Measurements from ENCODE around the gene SIGLEC1. TPM values are rescaled to one million over a fixed set of nuclear protein-coding genes. Genes with fewer than 3 reads are reported as not detected.

The SIGLEC1 gene
- total and polyA plus RNA-seq, 12 donors: 1.3 to 22.4 (median 2.8) TPM

- H3K27ac ChIP-seq: peak overlapping the region; percentile 36 to 96 (median 67)
- WGBS, 2 donors: 89% methylated on average over 5 of the region's 5 CpGs
- TF ChIP-seq CTCF (IDR thresholded peaks at IDR 0.05): no peak
- H3K9me3 ChIP-seq: no peaks in the 10 kb centered on the region
- peaks cover 0 to 61% (median 10%) of the 10 kb centered on the region in 7 donors for H3K27me3 ChIP-seq
- no peak for DNase-seq
- H3K4me3 ChIP-seq: no peak overlapping the region
- intact Hi-C loops (cut with DNase I): no loop called here
- H3K36me3 ChIP-seq: no peaks in the 10 kb centered on the region
- peaks cover 12 to 60% (median 47%) of the 10 kb centered on the region in 9 donors for H3K4me1 ChIP-seq
- ATAC-seq: no peak
Observed at GRCh38 chr20:3728354-3728753, 16.0 kb upstream of the SIGLEC1 start.

GRCh38 chr20:3727401-3728021 lies 15.1 kb upstream of the SIGLEC1 start:
- 34 to 44% methylated on average over 11 of the region's 11 CpGs for WGBS, 2 donors
- H3K9me3 ChIP-seq: no peaks in the 10 kb centered on the region
- peaks cover 12 to 60% (median 47%) of the 10 kb centered on the region in 9 donors for H3K4me1 ChIP-seq
- H3K27me3 ChIP-seq: peaks cover 0 to 53% (median 10%) of the 10 kb centered on the region in 7 donors
- H3K36me3 ChIP-seq: no peaks in the 10 kb centered on the region
- intact Hi-C loops (cut with DNase I): no loop called here
- no peak for TF ChIP-seq CTCF (IDR thresholded peaks at IDR 0.05)
- peak in 6 of 8 donors; percentile 16 to 47 (median 36) for ATAC-seq
- no peak for DNase-seq
- peak overlapping the region in 4 of 10 donors; percentile 0 to 26 (median 16) for H3K4me3 ChIP-seq
- peak overlapping the region in 8 of 10 donors; percentile 36 to 96 (median 68) for H3K27ac ChIP-seq

DNA sequence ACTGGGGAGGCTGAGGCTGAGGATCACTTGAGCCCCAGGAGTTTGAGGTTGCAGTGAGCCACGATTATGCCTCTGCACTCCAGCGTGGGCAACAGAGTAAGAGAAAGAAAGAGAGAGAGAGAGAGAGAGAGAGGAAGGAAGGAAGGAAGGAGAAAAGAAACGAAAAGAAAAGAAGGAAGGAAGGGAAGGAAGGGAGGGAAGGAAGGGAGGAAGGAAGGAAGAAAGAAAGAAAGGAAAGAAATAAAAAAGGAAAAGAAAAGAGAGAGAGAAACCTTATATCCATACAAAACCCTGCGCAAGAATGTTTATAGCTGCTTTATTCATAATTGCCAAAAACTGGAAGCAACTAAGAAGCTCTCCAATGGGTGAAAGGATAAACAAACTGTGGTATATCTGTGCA lies 12.0 kb upstream of the SIGLEC1 start:
- intact Hi-C loops (cut with DNase I): loop anchor here in 1 of 10 donors (5.0 kb wide), 1 partner anchor 43 kb away; the partner anchor contains the start of gene ADISSP
- Histone ChIP-seq H3K4me3 (no peak overlapping the region), H3K36me3 (no peaks in the 10 kb centered on the region), H3K27me3 (peaks cover 0 to 36% (median 4%) of the 10 kb centered on the region in 7 donors), H3K4me1 (peaks cover 8 to 31% (median 24%) of the 10 kb centered on the region in 9 donors), H3K27ac (no peak overlapping the region), H3K9me3 (no peaks in the 10 kb centered on the region)
- ATAC-seq (no peak), DNase-seq (no peak)
- TF ChIP-seq CTCF (IDR thresholded peaks at IDR 0.05): no peak
- WGBS, 2 donors: 69 to 76% methylated on average over 4 of the region's 4 CpGs

- Histone ChIP-seq H3K4me3 (no peak overlapping the region), H3K4me1 (peaks cover 8 to 20% (median 14%) of the 10 kb centered on the region in 9 donors), H3K36me3 (no peaks in the 10 kb centered on the region), H3K9me3 (no peaks in the 10 kb centered on the region), H3K27me3 (peaks cover 0 to 36% (median 3%) of the 10 kb centered on the region in 7 donors), H3K27ac (no peak overlapping the region)
- TF ChIP-seq CTCF (IDR thresholded peaks at IDR 0.05): no peak
- no peak for DNase-seq
- ATAC-seq: no peak
- 86 to 97% methylated on average over 8 of the region's 8 CpGs for WGBS, 2 donors
- intact Hi-C loops (cut with DNase I): loop anchor here in 1 of 10 donors (5.0 kb wide), 1 partner anchor 44 kb away; the partner anchor contains the start of gene ADISSP
Observed at GRCh38 chr20:3723284-3723683, 10.9 kb upstream of the SIGLEC1 start.
